Sciatic nerve (tissue), 1 donor: ENCODE results near the gene ECM1. TPM values are rescaled to one million over a fixed set of nuclear protein-coding genes. Genes with fewer than 3 reads are reported as not detected.

Source experiments
- microRNA-seq: library from miRNA; unstranded; fragments of <30 nt; microRNA quantifications from one replicate; pipeline ENCODE4 v1.2.0, GENCODE V29; 2020
- total RNA-seq: library from RNA; stranded (reverse); fragmentation: NEBNext Ultra II Directional; extraction: Animal tissue kit (Norgen Biotek cat#: 25700); gene quantifications from one replicate; pipeline ENCODE4 v1.2.1, GENCODE V29; 2021
- donor health status: DM: no; HTN: no; CAD: no.

ECM1 gene
- total RNA-seq, 1 donor from 2014 or later, result 19.7 TPM

Small RNAs within 50 kb of the gene (microRNA-seq; reads per million reads assigned to microRNA genes)
- not detected for gene MIR4257
- gene MIR6878, result not detected

Other genes with a start within 250 kb of the ECM1 start
- gene APH1A, start 239.1 kb upstream of the ECM1 start, total RNA-seq, result 87.4 TPM
- gene C1orf54, start 235.3 kb upstream of the ECM1 start, total RNA-seq, result 9.2 TPM
- gene CIART, start 225.6 kb upstream of the ECM1 start, total RNA-seq, result 5.7 TPM
- gene MRPS21, start 214.2 kb upstream of the ECM1 start, total RNA-seq, result 52.7 TPM
- 88.2 TPM for gene PRPF3, start 186.6 kb upstream of the ECM1 start, total RNA-seq
- gene RPRD2, start 144.0 kb upstream of the ECM1 start, total RNA-seq, result 42.8 TPM
- 22.4 TPM for gene TARS2, start 20.7 kb upstream of the ECM1 start, total RNA-seq
- not detected for gene FALEC, start 7.6 kb downstream of the ECM1 start, total RNA-seq
- 70.2 TPM for gene ADAMTSL4, start 41.3 kb downstream of the ECM1 start, total RNA-seq
- 214 TPM for gene MCL1, start 71.5 kb downstream of the ECM1 start, total RNA-seq
- gene ENSA, start 121.5 kb downstream of the ECM1 start, total RNA-seq, result 144 TPM
- gene GOLPH3L, start 189.0 kb downstream of the ECM1 start, total RNA-seq, result 27.6 TPM
- 3.8 TPM for gene HORMAD1, start 212.8 kb downstream of the ECM1 start, total RNA-seq